DND-41 (cell line): ENCODE data around the gene FAM161B.
A peak's percentile ranks its signal among the peaks of the same experiment; 100 is the strongest.

Source experiments
- ATAC-seq: fragments of 200-7000 bp; cut with Tn5 transposase; 3 replicates; pipeline ENCODE4 v1.9.1; 2021; ENCODE audit warnings: low read depth; ENCODE audit not compliant: insufficient read depth
- DNase-seq: peaks from one replicate; pipeline ENCODE4 v3.0.0-alpha.2; 2020
- H2AFZ ChIP-seq: 2 replicates; pipeline ENCODE4 v1.6.0; 2012; ENCODE audit warnings: low read depth, low read length
- H3K27ac ChIP-seq: 2 replicates; pipeline ENCODE4 v1.5.1; 2012; ENCODE audit warnings: low read length, inconsistent platforms
- H3K27me3 ChIP-seq: fragments of 200-600 bp; sonication (generic); 2 replicates; pipeline ENCODE4 v1.6.0; 2012; ENCODE audit warnings: low read length, mild to moderate bottlenecking, inconsistent platforms; ENCODE audit not compliant: insufficient read depth, poor library complexity
- H3K36me3 ChIP-seq: 2 replicates; pipeline ENCODE4 v1.5.1; 2012; ENCODE audit warnings: low read length, inconsistent platforms; ENCODE audit not compliant: insufficient read depth
- H3K4me1 ChIP-seq: 2 replicates; pipeline ENCODE4 v1.5.1; 2012; ENCODE audit warnings: mild to moderate bottlenecking, low read length; ENCODE audit not compliant: insufficient read depth
- H3K4me2 ChIP-seq: 2 replicates; pipeline ENCODE4 v1.6.0; 2012; ENCODE audit warnings: mild to moderate bottlenecking, moderate library complexity, low read length, inconsistent platforms; ENCODE audit not compliant: insufficient read depth
- H3K4me3 ChIP-seq, 2 experiments: fragments of 200-600 bp in 1 of 2; shearing (Covaris generic) in 1 of 2; 2 replicates each; pipeline ENCODE4 v1.5.1; 2012 to 2016; ENCODE audit warnings: inconsistent platforms in 2 of 2, low read length in 2 of 2, mild to moderate bottlenecking in 2 of 2, low read depth in 1 of 2, moderate library complexity in 1 of 2
- H3K79me2 ChIP-seq: 2 replicates; pipeline ENCODE4 v1.6.0; 2012; ENCODE audit warnings: low read length, inconsistent platforms; ENCODE audit not compliant: insufficient read depth
- H3K9ac ChIP-seq: 2 replicates; pipeline ENCODE4 v1.6.0; 2012; ENCODE audit warnings: low read depth, mild to moderate bottlenecking, inconsistent platforms, low read length, moderate library complexity
- H3K9me3 ChIP-seq: 2 replicates; pipeline ENCODE4 v1.5.1; 2012; ENCODE audit warnings: low read length, moderate library complexity, mild to moderate bottlenecking, inconsistent platforms; ENCODE audit not compliant: insufficient read depth, severe bottlenecking
- H4K20me1 ChIP-seq: 2 replicates; pipeline ENCODE4 v1.6.0; 2012; ENCODE audit warnings: low read length; ENCODE audit not compliant: insufficient read depth
- CTCF ChIP-seq: IDR thresholded peaks from 2 replicates; pipeline ENCODE4 v1.5.1; 2012; ENCODE audit warnings: borderline replicate concordance, low read length, moderate library complexity, mild to moderate bottlenecking; ENCODE audit not compliant: poor library complexity, severe bottlenecking; ENCODE audit errors: extremely low read depth
- EZH2 ChIP-seq: IDR thresholded peaks from 3 replicates; pipeline ENCODE4 v1.6.1; 2012; ENCODE audit warnings: borderline replicate concordance, low read depth, mild to moderate bottlenecking, moderate library complexity, low read length, inconsistent platforms; ENCODE audit not compliant: severe bottlenecking

The FAM161B gene

GRCh38 chr14:73949752-73950734 lies at the start of gene FAM161B, which contains the start of gene COQ6:
Gene FAM161B, minus strand, starts transcription at chr14:73950094. Its CDS starts 68 bp downstream, at chr14:73950026.
Gene COQ6, plus strand, starts transcription at chr14:73950302. Its CDS starts 31 bp downstream, at chr14:73950333.
- ATAC-seq, result peak; percentile 96
- Histone ChIP-seq H3K27me3 (no peaks in the 10 kb centered on the region), H3K4me1 (peaks cover 21% of the 10 kb centered on the region), H3K9me3 (no peaks in the 10 kb centered on the region), H3K9ac (peak within 1 kb of the TSS; percentile 83), H2AFZ (peak within 1 kb of the TSS; percentile 96), H4K20me1 (no peaks in the 10 kb centered on the region), H3K27ac (peak within 1 kb of the TSS; percentile 81), H3K4me2 (peak within 1 kb of the TSS; percentile 88), H3K79me2 (peaks cover 19% of the 10 kb centered on the region), H3K4me3 (peak within 1 kb of the TSS; percentile 94 to 96), H3K36me3 (peaks cover 14% of the 10 kb centered on the region)
- TF ChIP-seq CTCF (peak; percentile 52), EZH2 (no peak)
- peak; percentile 96 for DNase-seq

GRCh38 chr14:73998726-73999125 lies 48.8 kb upstream of the FAM161B start:
- Histone ChIP-seq H3K4me1 (no peaks in the 10 kb centered on the region), H3K27me3 (no peaks in the 10 kb centered on the region), H3K4me2 (no peak overlapping the region), H4K20me1 (no peaks in the 10 kb centered on the region), H3K36me3 (peaks cover 12% of the 10 kb centered on the region; the same call in 1 of the 2 replicates), H3K4me3 (no peak overlapping the region), H3K79me2 (no peaks in the 10 kb centered on the region), H3K9me3 (no peaks in the 10 kb centered on the region), H3K27ac (no peak overlapping the region), H3K9ac (no peak overlapping the region), H2AFZ (no peak overlapping the region)
- TF ChIP-seq EZH2 (no peak), CTCF (no peak)
- DNase-seq (no peak), ATAC-seq (no peak)

- no peak for DNase-seq
- Histone ChIP-seq H3K4me3 (no peak overlapping the region), H3K27ac (no peak overlapping the region), H3K27me3 (no peaks in the 10 kb centered on the region), H4K20me1 (no peaks in the 10 kb centered on the region), H3K4me1 (no peaks in the 10 kb centered on the region), H3K36me3 (peaks cover 12% of the 10 kb centered on the region; the same call in 1 of the 2 replicates), H3K9me3 (no peaks in the 10 kb centered on the region), H3K4me2 (no peak overlapping the region), H2AFZ (no peak overlapping the region), H3K79me2 (no peaks in the 10 kb centered on the region), H3K9ac (no peak overlapping the region)
- no peak for ATAC-seq
- TF ChIP-seq CTCF (no peak), EZH2 (no peak)
Measured at GRCh38 chr14:73997944-73998447, 48.1 kb upstream of the FAM161B start.
